Common myeloid progenitor, CD34-positive (primary cell): ENCODE measurements around the gene SLC10A4. TPM values are rescaled to one million over a fixed set of nuclear protein-coding genes. Genes with fewer than 3 reads are reported as not detected.
"Not testable (repeated sequence)": the region's sequence is repeated elsewhere in the genome, so short reads cannot be mapped to it uniquely, and the experiment has no call there.

Source experiments
- CTCF ChIA-PET: fragments of 350-600 bp; sonication (Branson Sonifier 250); formaldehyde crosslinking; loops from one replicate; lab custom pipeline; 2021; ENCODE audit warnings: antibody characterized with exemption; lab: Charles Lee
- POLR2A ChIA-PET: fragments of 350-600 bp; sonication (Branson Sonifier 250); formaldehyde crosslinking; loops from one replicate; lab custom pipeline; 2021; ENCODE audit warnings: antibody characterized with exemption; lab: Charles Lee
- DNase-seq, 3 donors: peaks; one replicate each; pipeline versions ENCODE4 v3.0.0 to v3.0.0-alpha.2; 2013
- H3K27ac ChIP-seq, 2 experiments: 1 replicate in 1 of 2; 2 replicates in 1 of 2; pipeline ENCODE4 v1.7.0; 2013; ENCODE audit warnings: inconsistent platforms in 2 of 2, low read length in 2 of 2, mild to moderate bottlenecking in 2 of 2, low read depth in 1 of 2, moderate library complexity in 1 of 2; ENCODE audit not compliant: severe bottlenecking in 2 of 2, insufficient read depth in 1 of 2, poor library complexity in 1 of 2
- H3K27me3 ChIP-seq, 5 experiments: replicated peaks in 2 of 5; 1 replicate in 3 of 5; 2 replicates in 2 of 5; pipeline versions ENCODE4 v1.6.1 to v1.7.0; 2013; ENCODE audit warnings: low read length in 4 of 5, mild to moderate bottlenecking in 2 of 5, moderate library complexity in 2 of 5, inconsistent platforms in 1 of 5; ENCODE audit not compliant: insufficient read depth in 5 of 5, control insufficient read depth in 4 of 5
- H3K36me3 ChIP-seq, 4 experiments: 1 replicate in 2 of 4; 2 replicates in 2 of 4; pipeline versions ENCODE4 v1.6.1 to v1.7.0; 2013; ENCODE audit warnings: low read length in 3 of 4, control low read depth in 1 of 4, mild to moderate bottlenecking in 1 of 4; ENCODE audit not compliant: control insufficient read depth in 4 of 4, insufficient read depth in 4 of 4
- H3K4me1 ChIP-seq, 4 experiments: 1 replicate in 3 of 4; 2 replicates in 1 of 4; pipeline versions ENCODE4 v1.6.1 to v1.7.1; 2013; ENCODE audit warnings: low read length in 3 of 4, mild to moderate bottlenecking in 3 of 4, control low read depth in 1 of 4, inconsistent platforms in 1 of 4, moderate library complexity in 1 of 4; ENCODE audit not compliant: control insufficient read depth in 4 of 4, insufficient read depth in 4 of 4; ENCODE audit errors: control extremely low read depth in 1 of 4
- H3K4me3 ChIP-seq, 7 experiments: 1 replicate in 4 of 7; 2 replicates in 3 of 7; pipeline versions ENCODE4 v1.5.1 to v1.7.0; 2013; ENCODE audit warnings: mild to moderate bottlenecking in 7 of 7, low read length in 6 of 7, moderate library complexity in 6 of 7, inconsistent platforms in 2 of 7, low read depth in 2 of 7, control low read depth in 1 of 7; ENCODE audit not compliant: insufficient read depth in 4 of 7, control insufficient read depth in 1 of 7; ENCODE audit errors: extremely low read depth in 1 of 7
- H3K9me3 ChIP-seq, 5 experiments: 1 replicate in 4 of 5; 2 replicates in 1 of 5; pipeline versions ENCODE4 v1.6.1 to v1.7.1; 2013; ENCODE audit warnings: low read length in 4 of 5, mild to moderate bottlenecking in 2 of 5, inconsistent platforms in 1 of 5, low read depth in 1 of 5, moderate library complexity in 1 of 5; ENCODE audit not compliant: control insufficient read depth in 4 of 5, insufficient read depth in 2 of 5; ENCODE audit errors: control extremely low read depth in 1 of 5
- WGBS: methylation state at CpG from one replicate; pipeline ENCODE4 v1.1.5; 2013; ENCODE audit not compliant: insufficient coverage; 5-methylcytosine and 5-hydroxymethylcytosine counted together
- polyA plus RNA-seq: library from polyadenylated mRNA; unstranded; fragments of 120-200 nt; gene quantifications from one replicate; pipeline ENCODE4 v1.2.1, GENCODE V29; 2013

The SLC10A4 gene, protein sequence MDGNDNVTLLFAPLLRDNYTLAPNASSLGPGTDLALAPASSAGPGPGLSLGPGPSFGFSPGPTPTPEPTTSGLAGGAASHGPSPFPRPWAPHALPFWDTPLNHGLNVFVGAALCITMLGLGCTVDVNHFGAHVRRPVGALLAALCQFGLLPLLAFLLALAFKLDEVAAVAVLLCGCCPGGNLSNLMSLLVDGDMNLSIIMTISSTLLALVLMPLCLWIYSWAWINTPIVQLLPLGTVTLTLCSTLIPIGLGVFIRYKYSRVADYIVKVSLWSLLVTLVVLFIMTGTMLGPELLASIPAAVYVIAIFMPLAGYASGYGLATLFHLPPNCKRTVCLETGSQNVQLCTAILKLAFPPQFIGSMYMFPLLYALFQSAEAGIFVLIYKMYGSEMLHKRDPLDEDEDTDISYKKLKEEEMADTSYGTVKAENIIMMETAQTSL
- polyA plus RNA-seq: 1.1 TPM

DNA sequence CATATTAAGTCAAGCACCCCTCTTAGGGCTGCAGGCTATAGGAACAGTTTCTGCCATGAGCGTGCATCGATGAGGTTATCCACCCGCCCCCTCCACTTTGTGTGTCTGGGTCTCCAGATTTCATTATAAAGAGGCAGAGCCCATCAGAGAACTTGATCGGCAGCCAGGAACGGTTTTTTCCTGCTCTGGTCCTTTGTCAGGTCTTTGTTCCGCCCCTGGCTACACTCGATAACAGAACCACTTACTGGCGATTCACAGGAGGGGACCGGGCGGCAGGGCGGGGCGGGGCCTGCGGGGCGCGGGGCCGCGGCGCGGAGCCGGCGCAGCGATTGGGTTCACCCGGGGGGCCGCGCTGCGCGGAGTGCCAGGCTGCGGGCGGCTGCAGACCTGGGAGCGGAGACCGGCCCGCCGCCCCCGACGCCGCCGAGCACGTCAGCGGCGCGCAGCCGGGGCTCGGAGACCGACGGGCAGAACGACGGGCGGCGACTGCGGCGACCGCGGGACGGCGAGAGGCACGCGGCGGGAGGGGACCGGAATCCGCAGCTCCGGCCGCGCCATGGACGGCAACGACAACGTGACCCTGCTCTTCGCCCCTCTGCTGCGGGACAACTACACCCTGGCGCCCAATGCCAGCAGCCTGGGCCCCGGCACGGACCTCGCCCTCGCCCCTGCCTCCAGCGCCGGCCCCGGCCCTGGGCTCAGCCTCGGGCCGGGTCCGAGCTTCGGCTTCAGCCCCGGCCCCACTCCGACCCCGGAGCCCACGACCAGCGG is at the start of gene SLC10A4:
TSS of gene SLC10A4 (plus strand) at position 338 of the 771 bp plus-strand sequence. CDS start at position 557, 219 bp downstream.
- Histone ChIP-seq H3K4me1 (peaks cover 0 to 22% (median 11%) of the 10 kb centered on the region in 4 experiments), H3K27ac (no peak within 1 kb of the TSS), H3K36me3 (no peaks in the 10 kb centered on the region), H3K27me3 (peaks cover 25 to 77% (median 38%) of the 10 kb centered on the region in 5 experiments), H3K4me3 (peak within 1 kb of the TSS in 6 of 7 experiments; percentile 26 to 61 (median 54)), H3K9me3 (peaks cover 0 to 8% (median 0%) of the 10 kb centered on the region in 5 experiments)
- ChIA-PET POLR2A (no interaction called here), CTCF (interaction anchor here (1.1 kb wide), 1 partner anchor 37 kb away, joined by 4 read pairs; no protein-coding TSS in a partner anchor)
- peak; percentile 45 to 67 (median 50) for DNase-seq
- under 1% methylated on average over 66 of the region's 85 CpGs for WGBS

DNA sequence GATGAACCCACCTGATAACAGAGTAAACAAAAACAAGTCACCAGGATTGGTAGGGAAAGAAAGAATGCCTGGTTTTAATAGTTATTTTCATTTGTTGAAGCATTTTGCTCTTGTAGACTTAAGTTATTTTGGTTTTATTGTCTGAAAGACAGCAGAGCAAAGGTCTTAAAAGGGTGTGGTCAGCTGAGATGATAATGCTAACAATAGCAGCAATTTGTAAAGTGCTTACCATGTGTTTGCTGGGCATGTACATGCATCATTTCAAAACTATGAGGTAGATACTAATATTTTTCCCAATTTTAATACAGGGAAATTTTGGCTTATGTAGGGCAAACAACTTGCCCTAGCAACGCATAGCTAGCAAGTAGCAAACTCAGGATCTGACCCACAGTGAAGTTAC is 46.8 kb upstream of the SLC10A4 start:
- no CpG with 5 or more reads among the region's 1 CpG for WGBS
- no peaks in the 10 kb centered on the region for H3K36me3 ChIP-seq
- H3K9me3 ChIP-seq: no peaks in the 10 kb centered on the region
- no peak overlapping the region for H3K4me3 ChIP-seq
- ChIA-PET POLR2A (interaction anchor here (0.7 kb wide), 1 partner anchor 127 kb away, joined by 3 read pairs; no protein-coding TSS in a partner anchor), CTCF (interaction anchor here (1.3 kb wide), 1 partner anchor 10 kb away, joined by 3 read pairs; no protein-coding TSS in a partner anchor)
- no peak for DNase-seq
- no peak overlapping the region for H3K27ac ChIP-seq
- H3K27me3 ChIP-seq: no peaks in the 10 kb centered on the region
- H3K4me1 ChIP-seq: peaks cover 0 to 9% (median 0%) of the 10 kb centered on the region in 4 experiments

DNA sequence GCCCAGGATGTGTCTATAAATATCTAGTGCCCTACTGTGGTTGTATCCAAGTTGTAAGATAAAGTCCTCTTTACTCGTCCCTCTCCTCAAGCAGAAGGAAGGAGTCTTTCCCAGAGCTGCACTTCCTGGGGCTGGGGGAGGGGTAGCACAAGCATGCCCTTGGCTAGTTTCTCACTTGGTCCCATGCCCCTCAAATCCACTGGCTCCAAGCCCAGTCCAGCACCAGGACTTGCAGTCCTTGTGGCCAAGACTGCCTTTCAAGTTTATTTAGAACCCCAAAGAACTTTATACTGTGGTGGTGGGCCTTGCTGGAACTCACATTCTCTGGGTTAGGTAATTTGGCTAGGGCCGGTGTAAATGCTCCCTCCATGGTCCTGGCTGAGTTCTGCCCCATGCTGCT is 43.2 kb upstream of the SLC10A4 start:
- ChIA-PET CTCF (interaction anchor here (1.1 kb wide), 1 partner anchor 106 kb away, joined by 3 read pairs; no protein-coding TSS in a partner anchor), POLR2A (no interaction called here)
- H3K4me3 ChIP-seq: no peak overlapping the region
- peaks cover 0 to 2% (median 0%) of the 10 kb centered on the region in 4 experiments for H3K4me1 ChIP-seq
- H3K36me3 ChIP-seq: no peaks in the 10 kb centered on the region
- H3K27ac ChIP-seq: no peak overlapping the region
- no peak for DNase-seq
- H3K9me3 ChIP-seq: no peaks in the 10 kb centered on the region
- no peaks in the 10 kb centered on the region for H3K27me3 ChIP-seq
- WGBS: 100% methylated on average over 1 of the region's 2 CpGs

DNA sequence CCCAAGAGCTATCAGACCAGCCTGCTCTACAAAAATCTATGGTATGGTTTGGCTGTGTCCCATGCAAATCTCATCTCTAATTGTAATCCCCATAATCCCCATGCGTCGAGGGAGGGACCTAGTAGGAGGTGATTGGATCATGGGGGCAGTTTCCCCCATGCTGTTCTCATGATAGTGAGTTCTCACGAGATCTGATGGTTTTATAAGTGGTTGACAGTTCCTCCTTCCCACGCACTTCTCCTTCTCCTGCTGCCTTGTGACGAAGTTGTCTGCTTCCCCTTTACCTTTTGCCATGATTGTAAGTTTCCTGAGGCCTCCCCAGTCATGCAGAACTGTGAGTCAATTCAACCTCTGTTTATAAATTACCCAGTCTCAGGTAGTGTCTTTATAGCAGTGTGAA is 42.2 kb upstream of the SLC10A4 start:
- CTCF ChIA-PET, H3K9me3 ChIP-seq, H3K27ac ChIP-seq, H3K4me1 ChIP-seq, H3K27me3 ChIP-seq, POLR2A ChIA-PET, H3K4me3 ChIP-seq, H3K36me3 ChIP-seq: not testable (repeated sequence)
- WGBS: no CpG with 5 or more reads among the region's 5 CpGs
- DNase-seq: peak in 2 of 3 donors; percentile 38 to 52

DNA sequence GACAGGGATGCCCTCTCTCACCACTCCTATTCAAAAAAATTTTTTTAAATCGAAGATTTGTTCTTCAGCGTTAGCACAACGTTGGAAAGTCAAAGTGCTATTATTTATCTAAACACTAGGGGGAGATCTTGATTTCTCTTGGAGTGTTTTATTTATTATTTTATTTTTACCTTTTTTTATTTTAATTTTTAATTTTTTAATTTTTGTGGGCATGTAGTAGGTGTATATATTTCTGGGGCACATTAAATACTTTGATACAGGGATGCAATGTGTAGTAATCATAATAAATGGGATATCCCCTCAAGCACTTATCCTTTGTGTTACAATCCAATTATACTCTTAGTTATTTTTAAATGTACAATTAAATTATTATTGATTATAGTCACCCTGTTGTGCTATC is 37.4 kb upstream of the SLC10A4 start:
- H3K27ac ChIP-seq: no peak overlapping the region
- H3K27me3 ChIP-seq: no peaks in the 10 kb centered on the region
- peaks cover 0 to 2% (median 0%) of the 10 kb centered on the region in 4 experiments for H3K4me1 ChIP-seq
- no peak overlapping the region for H3K4me3 ChIP-seq
- H3K9me3 ChIP-seq: no peaks in the 10 kb centered on the region
- ChIA-PET POLR2A (no interaction called here), CTCF (interaction anchor here (1.0 to 2.5 kb wide), 6 partner anchors 9 to 44 kb away, joined by 3 to 12 read pairs (median 4); no protein-coding TSS in a partner anchor)
- H3K36me3 ChIP-seq: no peaks in the 10 kb centered on the region
- WGBS: no CpG with 5 or more reads among the region's 3 CpGs
- peak; percentile 5 to 41 (median 41) for DNase-seq

DNA sequence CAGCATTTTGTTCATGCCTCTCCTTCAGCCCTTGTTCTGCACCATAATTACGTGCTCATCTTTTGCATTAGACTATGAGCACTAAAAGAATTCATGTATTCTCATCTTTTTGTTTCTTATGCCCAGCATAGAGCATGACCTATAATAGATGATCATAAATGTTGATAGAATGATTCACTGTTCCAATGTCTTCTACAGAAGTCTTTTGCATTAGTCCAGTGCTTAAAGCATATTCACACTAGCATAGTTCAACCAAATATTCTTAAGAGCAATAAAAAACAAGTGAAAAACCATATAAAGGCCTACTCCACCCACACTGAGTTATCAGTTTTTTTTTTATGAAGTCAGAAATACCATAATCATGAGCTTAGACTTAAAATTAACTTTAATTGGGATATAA is 36.5 kb upstream of the SLC10A4 start:
- no peaks in the 10 kb centered on the region for H3K9me3 ChIP-seq
- H3K27ac ChIP-seq: no peak overlapping the region
- no peak for DNase-seq
- no peak overlapping the region for H3K4me3 ChIP-seq
- peaks cover 0 to 1% (median 0%) of the 10 kb centered on the region in 4 experiments for H3K4me1 ChIP-seq
- no peaks in the 10 kb centered on the region for H3K27me3 ChIP-seq
- ChIA-PET CTCF (interaction anchor here (1.0 to 2.5 kb wide), 8 partner anchors 10 to 45 kb away, joined by 3 to 12 read pairs (median 4); no protein-coding TSS in a partner anchor), POLR2A (no interaction called here)
- H3K36me3 ChIP-seq: no peaks in the 10 kb centered on the region
- no CpG with 5 or more reads among the region's 1 CpG for WGBS
